Glomerular visceral epithelial cell (primary cell): ENCODE results near the gene SOX18.

Experiments
- DNase-seq: peaks from one replicate; pipeline ENCODE4 v3.0.0-alpha.2; 2016; ENCODE audit errors: extremely low spot score

Gene SOX18

DNA sequence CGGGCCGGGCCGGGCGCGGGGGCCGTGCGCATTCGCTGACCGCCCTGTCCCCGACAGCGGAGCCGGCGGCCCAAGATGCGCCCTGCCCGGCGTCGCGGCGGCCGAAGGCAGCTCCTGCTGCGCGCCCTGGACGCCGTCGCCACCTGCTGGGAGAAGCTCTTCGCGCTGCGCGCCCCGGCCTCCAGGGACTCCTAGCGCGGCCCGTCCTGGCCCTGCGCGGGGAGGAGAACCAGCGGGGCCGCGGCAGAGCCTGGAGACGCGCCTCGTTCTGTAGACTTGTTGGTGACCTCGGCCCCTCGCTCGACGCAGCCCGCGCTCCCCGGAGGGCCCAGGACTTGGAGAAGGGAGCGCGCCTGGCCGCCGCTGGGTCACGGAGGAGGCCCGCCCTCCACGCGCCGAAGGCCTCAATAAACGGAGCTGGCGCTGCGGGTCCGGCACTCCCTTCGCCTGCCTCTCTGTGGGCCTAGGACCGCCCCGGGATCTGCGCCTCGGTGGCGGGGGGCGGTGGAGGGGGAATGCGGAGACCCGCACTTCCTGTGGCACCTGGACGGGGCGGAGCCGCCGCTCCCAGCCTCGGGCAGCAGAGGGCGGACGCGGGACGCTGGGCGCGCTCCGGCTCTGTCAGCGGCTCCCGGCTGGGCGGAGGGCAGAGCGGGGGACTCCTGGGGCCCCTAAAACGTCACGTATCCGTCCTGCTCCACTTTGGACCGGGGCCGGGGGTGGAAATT is 10.7 kb downstream of the SOX18 start:
- DNase-seq, result peak; percentile 78

DNA sequence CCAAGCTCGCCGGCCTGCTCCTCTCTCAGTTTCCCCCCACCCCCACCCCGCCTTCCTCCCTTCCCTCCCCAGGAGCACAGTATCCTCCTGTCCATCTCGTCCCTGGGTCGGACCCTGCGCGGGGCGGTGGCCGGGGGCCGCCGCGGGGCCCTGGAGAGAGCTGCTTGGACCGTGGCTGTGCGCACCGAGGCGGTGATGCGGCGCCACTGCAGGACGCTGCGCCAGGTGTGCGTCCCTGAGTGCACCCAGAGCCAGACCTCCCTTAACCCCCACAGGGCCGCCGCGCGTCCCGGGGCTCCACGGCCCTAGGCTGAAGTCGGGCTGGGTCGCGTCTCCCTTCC is 11.2 kb downstream of the SOX18 start:
- DNase-seq, result no peak

DNA sequence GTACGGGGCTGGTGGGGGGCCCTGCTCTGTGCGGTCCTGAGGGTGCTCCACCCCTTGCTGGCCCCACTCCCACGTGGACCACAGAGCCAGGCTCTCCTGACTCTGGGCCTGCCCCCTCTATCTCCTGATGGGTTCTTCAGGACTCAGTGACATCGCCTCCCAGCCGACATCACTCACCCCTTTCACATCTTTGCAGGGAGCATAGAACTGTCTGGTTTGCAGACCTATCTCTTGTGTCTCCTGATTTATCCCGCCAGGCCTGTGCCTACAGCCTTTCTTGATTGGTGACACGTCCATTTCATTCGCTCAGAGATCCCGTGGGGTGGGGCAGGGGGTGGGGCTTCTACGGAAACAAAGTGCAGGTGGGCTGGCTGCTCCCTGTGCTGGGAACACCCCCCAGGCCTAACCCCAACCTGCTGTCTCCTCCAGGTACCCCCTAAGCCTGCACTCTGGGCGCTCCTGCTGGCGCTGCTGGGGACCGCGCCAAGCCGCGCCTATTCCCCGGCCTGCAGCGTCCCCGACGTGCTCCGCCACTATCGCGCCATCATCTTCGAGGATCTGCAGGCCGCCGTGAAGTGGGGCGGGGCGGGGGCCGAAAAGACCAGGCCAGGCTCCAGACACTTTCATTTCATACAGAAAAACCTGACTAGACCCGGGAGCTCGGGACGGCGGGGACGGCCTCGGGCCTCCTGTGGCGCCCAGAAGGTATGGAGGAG is 11.8 kb downstream of the SOX18 start:
- no peak for DNase-seq

DNA sequence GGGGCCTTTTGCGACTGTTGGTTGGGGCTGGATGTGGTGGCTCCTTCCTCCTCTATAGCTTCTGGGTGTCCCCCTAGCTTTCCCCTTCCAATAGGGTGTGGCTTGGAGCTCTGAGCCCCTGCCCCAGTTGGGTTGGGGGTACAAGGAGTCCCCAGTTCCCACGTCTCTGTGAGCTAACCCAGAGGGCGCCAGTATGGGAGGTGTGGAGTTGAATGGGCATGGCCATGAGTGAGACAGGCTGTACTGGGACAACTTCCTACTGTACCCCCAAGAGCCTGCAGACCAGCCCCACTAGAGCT is 12.3 kb downstream of the SOX18 start:
- no peak for DNase-seq

DNA sequence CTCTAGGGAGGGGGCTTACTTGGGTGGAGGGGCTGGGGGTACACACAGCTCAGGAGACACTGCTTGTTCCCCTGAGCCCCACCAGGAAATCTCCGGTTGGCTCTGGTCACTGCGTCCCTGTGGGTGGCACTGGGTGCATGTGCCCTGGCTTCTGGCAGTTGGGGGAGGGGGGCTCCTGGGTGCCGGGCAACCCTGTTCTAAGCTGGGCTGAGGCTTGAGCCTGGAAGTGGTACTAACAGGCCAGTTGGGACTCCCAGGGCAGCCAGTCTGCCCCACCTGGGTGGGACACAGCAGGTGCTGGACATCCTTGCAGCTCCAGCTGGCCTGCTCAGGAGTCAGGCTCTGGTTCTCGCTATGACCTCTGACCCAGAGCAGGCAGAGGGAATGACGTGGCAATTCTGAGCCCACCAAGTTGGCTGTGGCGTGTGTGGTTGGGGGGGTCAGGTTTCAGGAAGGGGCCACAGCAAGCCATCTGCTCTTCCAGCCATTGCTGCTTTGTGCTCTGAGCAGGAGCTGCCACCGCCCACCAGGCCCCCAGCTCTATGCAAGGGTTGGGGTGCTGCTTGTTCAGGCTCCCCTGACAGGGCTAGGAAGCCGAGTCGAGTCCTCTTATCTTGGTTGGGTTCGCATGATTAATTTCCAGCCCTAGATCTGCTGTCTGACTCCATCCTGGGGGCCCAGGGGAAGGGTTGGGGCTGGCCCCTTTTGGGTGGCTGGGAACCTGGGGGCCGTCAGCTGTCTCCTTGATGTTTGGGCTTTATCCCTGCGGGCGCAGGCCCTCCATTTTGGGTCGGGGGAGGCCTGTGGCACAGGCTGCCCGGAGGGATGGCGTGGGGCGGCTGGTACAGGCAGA is 12.9 kb downstream of the SOX18 start:
- no peak for DNase-seq

DNA sequence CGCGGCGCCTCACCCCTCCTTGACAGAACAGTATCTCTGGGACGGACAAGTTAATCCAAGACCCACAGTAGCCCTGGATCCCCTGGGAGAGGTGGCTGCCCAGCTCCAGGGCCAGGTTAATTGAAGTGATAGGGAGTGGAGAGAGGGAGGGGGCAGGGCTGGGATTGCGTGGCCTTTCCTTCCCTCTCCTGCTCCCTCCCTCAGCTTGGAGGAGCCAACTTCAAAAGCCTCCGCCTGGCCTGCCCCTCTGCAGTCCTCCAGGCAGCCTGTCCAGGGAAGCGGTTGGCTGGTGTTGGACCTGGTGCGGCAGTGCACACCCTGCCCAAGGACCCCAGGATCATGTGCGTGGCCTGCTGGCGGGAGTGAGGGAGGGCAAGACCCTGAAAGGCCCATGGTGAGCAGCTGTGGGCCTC is 13.5 kb downstream of the SOX18 start, which contains the start of gene C20orf204:
C20orf204 (plus strand) TSS at position 250 of the 413 bp plus-strand sequence; CDS start at position 392, 142 bp downstream.
- no peak for DNase-seq

DNA sequence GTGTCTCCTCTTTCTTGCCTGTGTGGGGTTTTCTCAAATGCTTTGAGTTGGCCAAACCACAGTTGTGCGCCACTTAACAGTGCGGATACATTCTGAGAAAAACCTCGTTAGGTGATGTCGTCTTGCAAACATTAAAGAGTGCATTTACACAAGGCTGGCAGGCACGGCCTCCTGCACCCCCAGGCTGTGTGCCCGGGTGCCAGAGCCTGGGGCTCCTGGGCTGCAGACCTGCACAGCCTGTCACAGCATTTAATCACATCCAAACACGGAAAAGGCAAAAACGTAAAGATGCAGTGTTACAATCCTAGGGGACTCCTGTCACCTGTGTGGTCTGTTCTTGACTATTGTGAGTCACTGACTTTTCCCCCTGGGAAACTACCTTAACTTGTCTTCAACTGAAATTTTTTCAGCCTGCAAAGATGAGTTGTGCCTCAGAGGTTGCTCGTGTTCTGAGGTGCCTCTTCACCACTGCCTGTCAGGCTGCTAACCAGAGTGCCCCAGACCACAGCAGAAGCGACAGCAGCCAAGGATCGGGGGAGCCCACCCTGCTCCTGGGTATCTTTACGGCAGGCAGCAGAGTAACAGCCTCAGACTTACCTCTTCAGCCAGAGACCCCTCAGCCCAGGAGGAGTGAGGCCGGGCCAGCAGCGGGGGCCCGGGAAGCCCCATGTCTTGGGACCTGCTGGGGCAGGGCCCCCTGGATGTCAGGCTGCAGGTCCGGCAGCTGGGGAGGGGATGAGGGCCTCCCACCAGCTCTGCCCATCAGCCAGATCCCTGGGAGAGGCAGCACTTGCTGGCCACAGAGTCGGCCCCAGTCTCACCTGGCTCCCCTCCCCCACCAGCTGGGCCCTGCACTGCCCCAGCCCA is 14.1 kb downstream of the SOX18 start:
- no peak for DNase-seq

DNA sequence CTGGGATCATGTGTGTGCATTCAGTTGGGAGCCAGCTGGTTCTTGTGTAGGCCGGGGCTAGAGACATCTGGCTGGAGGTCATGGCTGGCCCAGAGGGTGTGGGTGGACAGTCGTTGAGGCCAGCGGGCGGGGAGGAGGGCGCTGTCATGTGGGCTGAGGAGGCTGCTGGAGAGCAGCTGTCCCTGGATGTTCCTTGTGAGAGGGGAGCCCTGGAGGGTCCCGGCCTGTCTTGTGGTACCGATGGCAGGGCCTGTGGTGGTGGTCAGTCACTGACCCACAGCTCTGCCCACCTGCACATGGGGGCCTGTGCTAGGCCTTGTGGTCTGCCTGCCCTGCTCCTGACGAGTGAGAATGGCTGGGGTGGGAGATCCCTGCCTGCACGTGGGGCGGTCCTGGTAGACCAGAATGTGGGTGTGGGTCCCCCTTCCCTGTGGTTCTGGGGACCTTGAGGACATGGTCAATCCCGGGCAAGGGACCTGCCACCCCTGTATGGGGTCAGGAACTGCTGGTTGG is 15.4 kb downstream of the SOX18 start:
- no peak for DNase-seq

DNA sequence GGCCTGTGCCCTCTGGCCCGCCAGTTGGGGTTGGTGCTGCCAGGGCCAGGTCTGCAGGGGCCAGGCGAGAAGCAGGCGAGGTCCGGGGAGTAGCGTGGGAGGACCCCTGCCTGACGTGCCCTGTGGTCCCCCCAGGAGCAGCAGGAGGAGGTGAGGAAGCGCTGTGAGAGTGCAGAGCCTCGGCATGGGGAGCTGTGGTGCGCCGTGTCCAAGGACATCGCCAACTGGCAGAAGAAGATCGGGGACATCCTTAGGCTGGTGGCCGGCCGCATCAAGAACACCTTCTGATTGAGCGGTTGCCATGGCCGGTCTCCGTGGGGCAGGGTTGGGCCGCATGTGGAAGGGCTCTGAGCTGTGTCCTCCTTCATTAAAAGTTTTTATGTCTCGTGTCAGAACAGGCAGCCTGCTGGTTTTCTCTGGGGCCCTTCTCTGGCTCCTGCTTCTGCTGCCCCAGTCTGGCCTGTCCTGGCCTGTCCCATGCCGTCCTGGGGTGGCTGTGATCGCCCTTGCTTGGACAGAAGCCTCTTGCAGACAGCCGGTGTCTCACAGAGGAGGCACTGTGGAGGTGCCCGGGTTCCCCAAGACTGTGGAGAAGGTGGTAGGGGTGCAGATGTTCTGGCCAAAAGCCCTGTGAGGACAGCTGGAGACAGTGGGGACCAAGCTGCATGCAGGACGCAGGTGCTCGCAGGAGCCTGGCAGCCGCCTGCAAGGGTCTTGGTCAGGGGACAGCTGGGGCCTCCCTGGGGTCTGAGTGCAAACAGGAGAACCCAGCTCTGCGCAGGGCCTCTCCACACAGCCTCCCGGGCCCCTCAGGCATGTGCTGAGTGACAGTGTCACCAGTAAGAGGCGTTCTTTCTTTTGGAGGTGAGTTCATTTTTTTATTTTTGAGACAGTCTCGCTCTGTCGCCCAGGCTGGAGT is 16.5 kb downstream of the SOX18 start:
- no peak for DNase-seq

DNA sequence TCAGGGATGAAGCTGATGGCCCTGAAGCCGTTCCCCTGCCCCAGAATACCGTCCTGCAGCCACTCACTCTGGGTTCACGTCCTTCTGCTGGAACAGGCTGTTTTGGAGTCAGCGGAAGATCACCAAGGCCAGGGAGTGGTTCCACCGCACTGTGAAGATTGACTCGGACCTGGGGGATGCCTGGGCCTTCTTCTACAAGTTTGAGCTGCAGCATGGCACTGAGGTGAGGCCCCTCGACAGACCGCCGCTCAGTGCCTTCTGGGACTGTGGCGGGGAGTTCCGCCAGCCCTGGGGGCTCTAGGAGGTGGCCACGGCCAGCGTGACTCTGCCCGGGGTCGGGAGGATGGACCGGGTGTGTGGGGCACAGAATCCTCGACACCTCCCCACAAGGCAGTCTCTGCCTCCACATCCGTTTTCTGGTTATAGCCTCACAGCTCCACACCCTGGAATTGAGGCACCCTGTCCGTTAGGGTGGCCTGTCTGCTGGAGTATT is 17.6 kb downstream of the SOX18 start:
- DNase-seq, result no peak

DNA sequence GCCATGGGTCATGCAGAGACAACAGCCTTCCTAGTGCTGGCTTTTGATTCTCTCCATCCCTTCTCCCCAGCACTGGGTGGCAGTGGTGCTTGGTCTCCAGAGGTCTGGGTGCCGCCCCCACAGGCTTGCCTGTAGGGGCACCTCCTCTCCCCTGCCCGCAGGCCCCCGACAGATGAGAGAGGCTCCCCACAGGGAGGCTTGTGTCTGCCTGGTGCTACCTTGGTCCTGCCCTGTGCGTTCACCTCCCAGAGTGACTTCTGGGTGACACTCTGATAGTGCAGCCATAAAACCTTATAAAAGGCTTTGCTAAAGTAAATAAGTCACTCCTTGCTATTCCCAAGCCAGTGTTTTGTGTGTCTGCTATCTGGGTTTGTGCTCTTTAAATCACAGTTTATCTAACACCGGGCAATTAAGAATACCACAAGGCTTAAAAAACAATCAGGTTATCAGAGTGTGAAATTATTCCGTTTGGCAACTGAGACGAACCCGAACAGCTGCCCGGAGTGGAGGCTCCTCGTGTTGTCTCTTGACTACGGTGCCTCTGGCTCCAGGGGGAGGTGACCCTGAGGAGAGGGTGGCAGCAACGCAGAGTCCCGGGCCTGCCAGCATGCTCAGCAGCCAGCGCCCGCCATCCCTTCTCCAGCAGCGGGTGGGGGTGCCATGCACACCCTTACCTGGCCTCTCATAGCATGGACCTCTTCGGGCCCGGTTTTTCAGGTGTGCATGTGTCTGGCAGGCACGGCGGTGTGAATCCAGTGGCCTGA is 18.9 kb downstream of the SOX18 start:
- no peak for DNase-seq

DNA sequence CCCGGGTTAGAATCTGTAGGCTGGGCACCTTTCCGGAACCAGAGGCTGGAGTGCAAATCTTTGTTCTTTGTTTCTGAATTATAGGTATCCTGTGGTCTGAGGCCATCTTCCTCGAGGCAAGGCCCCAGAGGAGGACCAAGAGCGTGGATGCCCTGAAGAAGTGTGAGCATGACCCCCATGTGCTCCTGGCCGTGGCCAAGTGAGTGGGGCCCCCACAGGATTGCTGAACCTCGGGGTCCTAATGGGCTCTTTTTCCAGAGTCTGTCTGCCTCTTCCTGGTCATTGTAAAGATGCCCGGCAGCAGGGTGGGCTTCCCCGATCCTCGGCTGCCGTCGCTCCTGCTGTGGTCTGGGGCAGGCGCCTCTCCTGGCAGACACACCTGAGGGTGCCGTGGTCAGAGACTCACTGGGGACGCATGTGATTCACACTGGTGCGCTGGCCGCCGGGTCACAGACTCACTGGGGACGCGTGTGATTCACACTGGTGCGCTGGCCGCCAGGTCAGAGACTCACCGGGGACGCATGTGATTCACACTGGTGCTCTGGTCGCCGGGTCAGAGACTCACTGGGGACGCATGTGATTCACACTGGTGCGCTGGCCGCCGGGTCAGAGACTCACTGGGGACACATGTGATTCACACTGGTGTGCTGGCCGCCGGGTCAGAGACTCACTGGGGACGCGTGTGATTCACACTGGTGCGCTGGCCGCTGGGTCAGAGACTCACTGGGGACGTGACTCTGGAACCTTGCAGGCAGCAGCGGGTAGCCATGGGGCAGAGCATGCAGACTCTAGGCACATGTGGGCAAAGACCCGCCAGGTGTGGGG is 19.9 kb downstream of the SOX18 start:
- no peak for DNase-seq

DNA sequence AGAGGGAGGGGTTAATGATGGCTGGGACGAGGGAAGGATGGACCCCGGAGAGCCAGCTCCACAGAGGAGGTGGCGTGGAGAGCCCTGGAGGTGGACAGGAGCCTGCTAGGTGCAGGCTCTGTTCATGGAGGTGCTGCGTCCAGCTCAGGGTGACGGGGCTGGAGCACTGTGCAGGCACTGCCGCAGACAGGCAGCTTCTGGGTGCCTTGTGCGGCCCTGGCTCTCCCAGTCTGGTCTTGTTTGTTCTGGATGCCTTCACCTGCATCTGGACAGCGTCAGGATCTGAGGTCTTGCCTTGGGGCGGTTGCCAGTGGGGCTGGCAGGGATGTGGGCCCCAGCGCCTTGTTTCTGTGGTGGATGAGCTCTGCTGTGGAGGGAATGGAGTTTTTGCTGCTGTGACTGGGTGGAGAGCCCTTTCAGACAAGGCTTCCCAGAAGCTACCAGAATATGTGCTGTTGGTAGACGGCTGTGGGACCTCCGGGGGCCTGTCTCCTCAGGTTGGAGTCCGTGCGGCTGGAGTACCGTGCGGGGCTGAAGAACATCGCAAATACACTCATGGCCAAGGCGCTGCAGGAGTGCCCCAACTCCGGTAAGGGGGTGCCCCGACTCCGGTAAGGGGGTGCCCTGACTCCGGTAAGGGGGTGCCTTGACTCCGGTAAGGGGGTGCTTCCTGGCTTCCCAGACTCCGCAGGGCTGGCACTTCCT is 21.3 kb downstream of the SOX18 start:
- DNase-seq, result no peak

DNA sequence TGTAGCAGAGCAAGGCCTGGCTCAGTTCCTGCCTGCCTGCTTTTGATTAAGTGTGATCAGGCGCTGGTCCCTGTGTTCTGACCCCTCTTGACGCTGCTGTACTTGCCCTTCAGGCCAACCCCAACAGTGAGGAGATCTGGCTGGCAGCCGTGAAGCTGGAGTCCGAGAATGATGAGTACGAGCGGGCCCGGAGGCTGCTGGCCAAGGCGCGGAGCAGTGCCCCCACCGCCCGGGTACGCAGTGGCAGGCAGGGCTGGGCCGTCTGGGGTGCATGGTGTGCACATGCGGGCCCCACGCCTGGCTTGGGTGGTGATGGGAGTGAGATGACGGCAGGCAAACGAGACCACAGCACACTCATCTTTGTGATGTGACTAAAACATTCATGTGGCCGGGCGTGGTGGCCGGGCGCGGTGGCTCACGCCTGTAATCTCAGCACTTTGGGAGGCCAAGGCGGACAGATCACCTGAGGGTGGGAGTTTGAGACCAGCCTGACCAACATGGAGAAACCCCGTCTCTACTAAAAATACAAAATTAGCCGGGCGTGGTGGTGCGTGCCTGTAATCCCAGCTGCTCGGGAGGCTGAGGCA is 23.5 kb downstream of the SOX18 start:
- no peak for DNase-seq

DNA sequence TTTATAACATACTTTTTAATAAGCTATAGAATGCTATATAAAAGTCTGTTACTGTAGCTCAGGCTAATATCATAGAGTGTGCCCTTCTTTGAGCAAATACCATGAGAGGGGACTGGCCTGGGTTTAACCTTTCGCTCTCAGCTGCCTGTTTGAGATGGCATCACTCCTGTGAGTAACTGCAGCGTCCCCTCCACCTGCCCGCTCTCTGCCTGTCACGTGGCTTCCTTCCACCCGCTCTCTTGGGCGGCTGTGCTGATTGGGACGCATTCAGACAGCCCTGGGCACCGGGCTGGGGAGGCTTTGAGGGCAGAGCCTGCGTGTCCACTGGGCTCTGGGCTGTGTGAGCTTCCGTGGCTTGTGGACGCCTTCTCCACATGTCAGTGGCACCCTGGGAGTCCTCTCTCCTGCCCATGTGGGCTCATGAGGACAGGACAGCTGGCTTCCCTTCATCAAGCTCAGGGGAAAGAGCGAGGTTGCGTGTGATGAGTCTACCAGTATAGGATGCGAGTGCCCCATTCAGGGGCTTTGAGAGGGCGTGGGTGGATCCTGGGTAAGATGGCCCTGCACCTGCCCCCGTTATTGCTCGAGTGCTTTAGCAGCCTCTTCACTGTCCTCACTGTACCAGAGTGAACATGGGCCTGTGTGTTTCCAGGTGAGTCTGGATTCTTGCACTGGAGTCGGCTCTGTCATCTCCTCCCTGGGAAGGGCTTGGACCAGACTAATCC is 24.2 kb downstream of the SOX18 start:
- no peak for DNase-seq

DNA sequence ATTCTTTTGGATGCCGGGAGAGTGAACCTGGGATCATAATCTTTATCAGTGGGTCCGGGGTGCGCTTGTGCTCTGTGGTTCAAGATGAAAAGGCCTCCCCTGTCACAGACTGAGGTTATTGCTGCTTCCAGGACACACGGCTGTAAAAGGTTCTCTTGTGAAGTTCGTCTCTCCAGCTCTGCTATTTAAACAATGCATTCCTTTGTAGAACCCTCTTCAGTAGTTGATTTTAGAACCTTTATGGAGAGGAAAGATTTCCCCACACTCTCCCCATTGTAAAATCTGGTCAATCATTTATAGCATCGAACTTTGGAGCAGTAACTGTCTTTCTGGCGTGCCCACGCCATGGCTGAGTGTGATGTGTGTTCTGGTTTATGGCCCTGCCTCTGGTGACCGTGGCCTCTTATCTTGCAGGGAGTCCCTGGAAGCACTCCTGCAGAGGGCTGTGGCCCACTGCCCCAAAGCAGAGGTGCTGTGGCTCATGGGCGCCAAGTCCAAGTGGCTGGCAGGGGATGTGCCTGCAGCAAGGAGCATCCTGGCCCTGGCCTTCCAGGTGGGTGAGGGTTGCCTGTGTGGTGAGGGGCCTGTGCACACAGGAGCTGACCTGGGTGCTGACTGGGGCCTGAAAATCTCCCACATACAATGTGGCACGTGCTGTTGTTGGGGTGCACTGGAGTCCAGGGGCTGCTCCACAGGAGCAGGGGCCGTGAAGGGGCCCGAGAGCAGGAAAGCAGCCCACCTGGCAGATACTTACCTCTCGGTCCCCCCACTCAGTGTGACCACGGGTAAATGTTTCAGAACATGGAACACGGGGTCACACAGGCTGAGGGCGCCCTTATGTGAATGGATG is 25.1 kb downstream of the SOX18 start:
- no peak for DNase-seq
